Peyer's patch (tissue), 4 donors: Measurements from ENCODE around the gene SMYD3.

Experiments
- POLR2A ChIP-seq, 2 donors: fragments of 450-650 bp; IDR thresholded peaks; one replicate each; pipeline ENCODE4 v1.5.1; 2017; ENCODE audit warnings: antibody characterized with exemption in 2 of 2, mild to moderate bottlenecking in 2 of 2, moderate library complexity in 2 of 2
- TF ChIP-seq, protein P1 (sequence below), 6 experiments: fragments of 450-650 bp in 4 of 6; fragments of 200-600 bp in 2 of 6; sonication (generic) in 1 of 6; IDR thresholded peaks; one replicate each; pipeline ENCODE4 v1.5.1; 2017 to 2019; ENCODE audit warnings: antibody characterized with exemption in 6 of 6, mild to moderate bottlenecking in 3 of 6, moderate library complexity in 1 of 6

DNA sequence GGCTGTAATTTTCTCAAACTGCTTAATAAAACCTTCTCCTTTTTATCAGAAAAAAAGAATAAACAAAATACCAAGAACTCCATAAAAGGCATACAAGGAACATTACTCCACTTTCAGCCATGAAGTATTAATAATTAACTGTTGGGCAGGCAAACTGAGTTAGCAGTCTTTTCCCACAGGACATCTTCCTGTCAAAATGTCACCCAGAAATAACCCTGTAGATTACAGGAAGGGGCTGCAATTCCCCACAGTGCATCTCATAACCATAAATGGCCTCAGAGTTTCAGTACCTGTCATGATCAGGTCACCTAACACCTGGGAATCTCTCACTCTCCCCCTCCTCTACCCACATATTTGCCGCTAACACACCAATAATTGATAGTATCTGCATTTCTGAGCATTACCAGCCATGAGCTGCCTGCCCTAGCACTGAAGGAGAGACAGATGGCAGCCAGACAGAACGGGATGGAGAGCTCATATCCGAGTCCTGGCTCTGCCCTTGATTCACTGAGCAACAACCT lies 475.0 kb downstream of the SMYD3 start:
- TF ChIP-seq, protein P1, sequence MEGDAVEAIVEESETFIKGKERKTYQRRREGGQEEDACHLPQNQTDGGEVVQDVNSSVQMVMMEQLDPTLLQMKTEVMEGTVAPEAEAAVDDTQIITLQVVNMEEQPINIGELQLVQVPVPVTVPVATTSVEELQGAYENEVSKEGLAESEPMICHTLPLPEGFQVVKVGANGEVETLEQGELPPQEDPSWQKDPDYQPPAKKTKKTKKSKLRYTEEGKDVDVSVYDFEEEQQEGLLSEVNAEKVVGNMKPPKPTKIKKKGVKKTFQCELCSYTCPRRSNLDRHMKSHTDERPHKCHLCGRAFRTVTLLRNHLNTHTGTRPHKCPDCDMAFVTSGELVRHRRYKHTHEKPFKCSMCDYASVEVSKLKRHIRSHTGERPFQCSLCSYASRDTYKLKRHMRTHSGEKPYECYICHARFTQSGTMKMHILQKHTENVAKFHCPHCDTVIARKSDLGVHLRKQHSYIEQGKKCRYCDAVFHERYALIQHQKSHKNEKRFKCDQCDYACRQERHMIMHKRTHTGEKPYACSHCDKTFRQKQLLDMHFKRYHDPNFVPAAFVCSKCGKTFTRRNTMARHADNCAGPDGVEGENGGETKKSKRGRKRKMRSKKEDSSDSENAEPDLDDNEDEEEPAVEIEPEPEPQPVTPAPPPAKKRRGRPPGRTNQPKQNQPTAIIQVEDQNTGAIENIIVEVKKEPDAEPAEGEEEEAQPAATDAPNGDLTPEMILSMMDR (IDR thresholded peaks at IDR 0.05), result no peak
- TF ChIP-seq POLR2A (IDR thresholded peaks at IDR 0.05), result no peak
